Neuronal stem cell (in vitro differentiated cells): ENCODE data around the gene DSC3.

Experiments
- DNase-seq: peaks from one replicate; pipeline ENCODE4 v3.0.0-alpha.2; 2013; ENCODE audit warnings: low spot score
- H2AFZ ChIP-seq: one replicate; pipeline ENCODE4 v1.6.1; 2013; ENCODE audit warnings: mild to moderate bottlenecking, low read length, inconsistent platforms
- H2AK5ac ChIP-seq: 2 replicates; pipeline ENCODE4 v1.6.1; 2013; ENCODE audit warnings: low read depth, mild to moderate bottlenecking, inconsistent platforms, low read length, moderate library complexity, mixed read lengths
- H2BK120ac ChIP-seq: 2 replicates; pipeline ENCODE4 v1.6.1; 2013; ENCODE audit warnings: low read depth, mild to moderate bottlenecking, inconsistent platforms, low read length, moderate library complexity, mixed read lengths
- H2BK12ac ChIP-seq: one replicate; pipeline ENCODE4 v1.6.1; 2013; ENCODE audit warnings: low read length, inconsistent platforms
- H2BK15ac ChIP-seq: 2 replicates; pipeline ENCODE4 v1.6.1; 2013; ENCODE audit warnings: mild to moderate bottlenecking, low read length, inconsistent platforms, mixed read lengths
- H2BK5ac ChIP-seq: one replicate; pipeline ENCODE4 v1.6.1; 2013; ENCODE audit warnings: inconsistent platforms, mild to moderate bottlenecking, low read length, moderate library complexity
- H3K14ac ChIP-seq: one replicate; pipeline ENCODE4 v1.6.1; 2013; ENCODE audit warnings: low read length, inconsistent platforms
- H3K18ac ChIP-seq: 2 replicates; pipeline ENCODE4 v1.6.1; 2013; ENCODE audit warnings: low read length, inconsistent platforms
- H3K23ac ChIP-seq: 2 replicates; pipeline ENCODE4 v1.6.1; 2013; ENCODE audit warnings: low read depth, mild to moderate bottlenecking, mixed read lengths, low read length, inconsistent platforms; ENCODE audit not compliant: poor library complexity
- H3K27ac ChIP-seq: replicated peaks from 3 replicates; pipeline ENCODE4 v1.5.1; 2013; ENCODE audit warnings: low read length, inconsistent platforms
- H3K27me3 ChIP-seq, 3 experiments: 2 replicates each; pipeline ENCODE4 v1.6.1; 2013; ENCODE audit warnings: low read length in 3 of 3, mild to moderate bottlenecking in 2 of 3, inconsistent platforms in 1 of 3, low read depth in 1 of 3, mixed read lengths in 1 of 3, moderate library complexity in 1 of 3; ENCODE audit not compliant: control insufficient read depth in 3 of 3, insufficient read depth in 3 of 3
- H3K36me3 ChIP-seq, 2 donors: replicated peaks in 1 of 2; 2 replicates each; pipeline ENCODE4 v1.6.1; 2013; ENCODE audit warnings: low read length in 2 of 2; ENCODE audit not compliant: control insufficient read depth in 2 of 2, insufficient read depth in 2 of 2
- H3K4ac ChIP-seq: 2 replicates; pipeline ENCODE4 v1.6.1; 2013; ENCODE audit warnings: inconsistent platforms, mild to moderate bottlenecking, low read length, moderate library complexity
- H3K4me1 ChIP-seq, 2 donors: 1 replicate in 1 of 2; 2 replicates in 1 of 2; pipeline ENCODE4 v1.6.1; 2013; ENCODE audit warnings: low read length in 2 of 2, low read depth in 1 of 2; ENCODE audit not compliant: control insufficient read depth in 2 of 2, insufficient read depth in 1 of 2
- H3K4me2 ChIP-seq: one replicate; pipeline ENCODE4 v1.6.1; 2013; ENCODE audit warnings: mild to moderate bottlenecking, low read length, inconsistent platforms; ENCODE audit not compliant: insufficient read depth, poor library complexity, severe bottlenecking
- H3K4me3 ChIP-seq, 2 donors: 2 replicates each; pipeline ENCODE4 v1.5.1; 2013; ENCODE audit warnings: low read length in 2 of 2, mild to moderate bottlenecking in 2 of 2, inconsistent platforms in 1 of 2, moderate library complexity in 1 of 2
- H3K79me1 ChIP-seq: one replicate; pipeline ENCODE4 v1.6.1; 2013; ENCODE audit warnings: low read depth, mild to moderate bottlenecking, inconsistent platforms, low read length, moderate library complexity
- H3K9ac ChIP-seq: one replicate; pipeline ENCODE4 v1.6.1; 2013; ENCODE audit warnings: mild to moderate bottlenecking, low read depth, low read length, inconsistent platforms; ENCODE audit not compliant: poor library complexity
- H3K9me3 ChIP-seq, 2 donors: replicated peaks in 1 of 2; 2 replicates each; pipeline versions ENCODE3 to v1.6.1; 2013; ENCODE audit warnings: low read length in 2 of 2, mild to moderate bottlenecking in 2 of 2, inconsistent platforms in 1 of 2, low read depth in 1 of 2, mixed read lengths in 1 of 2, moderate library complexity in 1 of 2; ENCODE audit not compliant: control insufficient read depth in 2 of 2, insufficient read depth in 1 of 2
- H4K8ac ChIP-seq: one replicate; pipeline ENCODE4 v1.6.1; 2013; ENCODE audit warnings: low read depth, mild to moderate bottlenecking, inconsistent platforms, low read length, moderate library complexity
- H4K91ac ChIP-seq: one replicate; pipeline ENCODE4 v1.6.1; 2013; ENCODE audit warnings: low read length, low read depth, mild to moderate bottlenecking, inconsistent platforms; ENCODE audit not compliant: poor library complexity
- WGBS, 2 donors: extraction: QIAGEN DNeasy Blood & Tissue Kit; methylation state at CpG; one replicate each; pipeline ENCODE4 v1.1.7; 2013; ENCODE audit warnings: missing lambda C conversion rate in 2 of 2, mixed read lengths in 1 of 2; ENCODE audit not compliant: insufficient read length in 2 of 2, insufficient replicate concordance in 1 of 2; ENCODE audit errors: extremely low coverage in 2 of 2; 5-methylcytosine and 5-hydroxymethylcytosine counted together

DSC3 gene

GRCh38 chr18:30999887-31000628 lies 42.5 kb downstream of the DSC3 start:
- H3K9me3 ChIP-seq = no peaks in the 10 kb centered on the region
- H3K9ac ChIP-seq = no peak overlapping the region
- H3K4me1 ChIP-seq = no peaks in the 10 kb centered on the region
- no peak overlapping the region for H3K18ac ChIP-seq
- peaks cover 0 to 10% (median 0%) of the 10 kb centered on the region in 3 experiments for H3K27me3 ChIP-seq
- no peak overlapping the region for H2BK5ac ChIP-seq
- H2AFZ ChIP-seq = no peak overlapping the region
- H3K4me2 ChIP-seq = no peak overlapping the region
- H3K14ac ChIP-seq = no peak overlapping the region
- H4K91ac ChIP-seq = no peak overlapping the region
- no peak overlapping the region for H3K27ac ChIP-seq
- 100% methylated on average over 1 of the region's 8 CpGs; no CpG with 5 or more reads in 1 of the 2 donors for WGBS, 2 donors
- no peak overlapping the region for H2AK5ac ChIP-seq
- no peak overlapping the region for H2BK12ac ChIP-seq
- no peak overlapping the region for H4K8ac ChIP-seq
- no peak overlapping the region for H3K23ac ChIP-seq
- H2BK120ac ChIP-seq = no peak overlapping the region
- no peak for DNase-seq
- H2BK15ac ChIP-seq = no peak overlapping the region
- H3K4me3 ChIP-seq = no peak overlapping the region
- no peaks in the 10 kb centered on the region for H3K36me3 ChIP-seq
- H3K4ac ChIP-seq = no peak overlapping the region
- no peaks in the 10 kb centered on the region for H3K79me1 ChIP-seq

GRCh38 chr18:30999186-30999585 lies 43.4 kb downstream of the DSC3 start:
- no peak overlapping the region for H3K4me3 ChIP-seq
- H3K9me3 ChIP-seq = no peaks in the 10 kb centered on the region
- H3K79me1 ChIP-seq = no peaks in the 10 kb centered on the region
- H3K4me1 ChIP-seq = no peaks in the 10 kb centered on the region
- no peak overlapping the region for H3K23ac ChIP-seq
- H3K4me2 ChIP-seq = no peak overlapping the region
- H4K91ac ChIP-seq = no peak overlapping the region
- no peak overlapping the region for H2BK15ac ChIP-seq
- no peak overlapping the region for H2AK5ac ChIP-seq
- no peak overlapping the region for H3K4ac ChIP-seq
- H3K18ac ChIP-seq = no peak overlapping the region
- H2BK5ac ChIP-seq = no peak overlapping the region
- no peak overlapping the region for H3K9ac ChIP-seq
- no peaks in the 10 kb centered on the region for H3K36me3 ChIP-seq
- DNase-seq = no peak
- no CpG with 5 or more reads among the region's 2 CpGs for WGBS, 2 donors
- H2BK120ac ChIP-seq = no peak overlapping the region
- no peak overlapping the region for H2BK12ac ChIP-seq
- H3K14ac ChIP-seq = no peak overlapping the region
- no peak overlapping the region for H3K27ac ChIP-seq
- H3K27me3 ChIP-seq = peaks cover 0 to 10% (median 0%) of the 10 kb centered on the region in 3 experiments
- H2AFZ ChIP-seq = no peak overlapping the region
- H4K8ac ChIP-seq = no peak overlapping the region

- Histone ChIP-seq H2BK15ac (no peak overlapping the region), H3K9me3 (no peaks in the 10 kb centered on the region), H3K18ac (no peak overlapping the region), H3K4me1 (no peaks in the 10 kb centered on the region), H3K27ac (no peak overlapping the region), H2BK5ac (no peak overlapping the region), H3K4me2 (no peak overlapping the region), H3K4ac (no peak overlapping the region), H2AK5ac (no peak overlapping the region), H3K4me3 (no peak overlapping the region), H3K9ac (no peak overlapping the region), H2BK12ac (no peak overlapping the region), H3K14ac (no peak overlapping the region), H3K36me3 (no peaks in the 10 kb centered on the region), H3K27me3 (peaks cover 0 to 12% (median 0%) of the 10 kb centered on the region in 3 experiments), H4K91ac (no peak overlapping the region), H2AFZ (no peak overlapping the region), H3K79me1 (no peaks in the 10 kb centered on the region), H3K23ac (no peak overlapping the region), H2BK120ac (no peak overlapping the region), H4K8ac (no peak overlapping the region)
- DNase-seq = no peak
- no CpG with 5 or more reads among the region's 2 CpGs for WGBS, 2 donors
Observed at GRCh38 chr18:30997223-30997622, 45.3 kb downstream of the DSC3 start.

- H2AK5ac ChIP-seq = no peak overlapping the region
- H3K9me3 ChIP-seq = no peaks in the 10 kb centered on the region
- no peak overlapping the region for H4K91ac ChIP-seq
- H2BK5ac ChIP-seq = no peak overlapping the region
- H3K27me3 ChIP-seq = peaks cover 0 to 2% (median 0%) of the 10 kb centered on the region in 3 experiments
- H3K4me3 ChIP-seq = no peak overlapping the region
- no peak overlapping the region for H3K9ac ChIP-seq
- no peak overlapping the region for H3K14ac ChIP-seq
- no peak overlapping the region for H2BK12ac ChIP-seq
- H3K18ac ChIP-seq = no peak overlapping the region
- H3K23ac ChIP-seq = no peak overlapping the region
- no peak overlapping the region for H3K27ac ChIP-seq
- no peak overlapping the region for H3K4ac ChIP-seq
- no peak overlapping the region for H4K8ac ChIP-seq
- H3K36me3 ChIP-seq = no peaks in the 10 kb centered on the region
- H3K4me2 ChIP-seq = no peak overlapping the region
- no peak overlapping the region for H2AFZ ChIP-seq
- H3K4me1 ChIP-seq = no peaks in the 10 kb centered on the region
- WGBS, 2 donors = no CpG with 5 or more reads among the region's 2 CpGs
- DNase-seq = no peak
- no peak overlapping the region for H2BK120ac ChIP-seq
- no peaks in the 10 kb centered on the region for H3K79me1 ChIP-seq
- no peak overlapping the region for H2BK15ac ChIP-seq
Observed at GRCh38 chr18:30992231-30992630, 50.3 kb downstream of the DSC3 start.
